CD4-positive, alpha-beta T cell treated with Interleukin-15 for 4 hours (primary cell): ENCODE measurements around the gene EPB41L3.

Experiments used
- DNase-seq: peaks from one replicate; pipeline ENCODE4 v3.0.0-alpha.2; 2020; ENCODE audit warnings: low spot score

Gene EPB41L3

DNA sequence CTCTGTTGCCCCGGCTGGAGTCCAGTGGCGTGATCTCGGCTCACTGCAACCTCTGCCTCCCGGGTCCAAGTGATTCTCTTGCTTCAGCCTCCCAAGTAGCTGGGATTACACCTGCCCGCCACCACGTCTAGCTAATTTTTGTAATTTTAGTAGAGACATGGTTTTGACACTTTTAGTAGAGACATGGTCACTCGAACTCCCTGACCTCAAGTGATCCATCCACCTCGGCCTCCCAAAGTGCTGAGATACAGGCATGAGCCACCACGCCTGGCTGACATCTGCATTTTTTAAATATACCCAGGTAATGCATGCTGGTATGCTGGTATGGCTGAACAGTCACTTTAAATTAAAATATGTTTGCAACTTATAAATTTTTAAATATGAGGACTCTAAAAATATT, 91.9 kb downstream of the EPB41L3 start:
- no peak for DNase-seq

DNA sequence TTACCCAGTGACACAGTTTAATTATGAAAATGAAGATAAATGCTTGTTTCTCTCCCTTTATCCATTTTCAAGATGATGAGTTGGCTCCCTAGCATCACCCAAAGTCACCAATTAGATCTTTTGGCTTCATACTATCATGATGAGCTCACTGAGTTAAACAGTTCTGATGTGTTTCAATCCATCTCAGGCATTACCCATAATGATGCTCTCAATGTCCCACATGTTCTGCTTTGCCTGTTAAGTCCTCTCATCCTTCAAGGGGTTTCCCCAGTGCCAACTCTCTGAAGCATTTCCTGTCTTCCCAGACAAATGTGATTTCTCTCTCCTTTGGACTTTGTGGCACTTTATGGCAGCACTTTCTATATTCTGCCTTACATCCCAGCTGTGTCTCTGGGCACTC, 92.6 kb downstream of the EPB41L3 start:
- DNase-seq = no peak

DNA sequence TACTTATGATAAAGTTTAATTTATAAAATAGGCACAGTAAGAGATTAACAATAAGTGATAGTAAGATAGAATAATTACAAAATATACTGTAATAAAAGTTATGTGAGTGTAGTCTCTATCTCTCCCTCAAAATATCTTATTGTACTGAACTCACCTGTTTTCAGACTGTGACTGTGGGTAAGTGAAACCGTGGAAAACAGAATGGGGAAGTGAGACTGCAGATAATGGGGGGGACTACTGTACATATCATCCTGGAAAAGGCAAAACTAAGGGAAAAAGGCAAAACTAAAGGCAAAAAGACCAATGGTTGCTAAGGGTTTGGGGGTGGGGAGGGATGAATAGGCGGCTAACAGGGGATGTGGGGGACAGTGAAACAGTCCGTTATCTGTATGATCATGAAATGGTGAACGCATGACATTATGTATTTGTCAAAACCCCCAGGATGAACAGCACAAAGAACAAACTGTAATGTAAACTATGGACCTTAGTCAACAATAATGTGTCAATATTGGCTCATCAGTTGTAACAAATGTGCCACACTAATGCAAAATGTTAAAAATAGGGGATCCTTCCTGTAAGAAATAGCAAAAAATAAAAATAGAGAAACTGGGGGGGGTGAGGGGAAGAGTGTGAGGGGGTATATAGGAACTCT, 93.8 kb downstream of the EPB41L3 start:
- no peak for DNase-seq

DNA sequence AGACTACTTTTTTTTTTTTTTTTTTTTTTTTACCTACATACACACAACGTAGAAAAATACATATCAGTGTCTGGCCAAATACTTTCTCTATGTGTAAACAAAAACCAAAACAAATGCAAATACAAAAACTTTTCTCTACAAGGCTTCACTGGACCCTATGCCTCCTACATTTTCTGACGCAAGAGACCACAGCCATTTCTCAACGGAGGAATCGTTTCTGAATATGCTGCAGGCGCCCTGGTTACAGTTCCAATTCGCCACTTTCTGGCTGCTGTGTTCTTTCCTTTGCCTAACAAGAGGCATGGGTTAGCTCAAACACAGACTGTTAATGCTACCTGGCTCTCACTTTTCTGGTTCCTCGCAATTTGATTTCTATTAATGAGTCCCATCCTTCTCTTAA, 96.4 kb downstream of the EPB41L3 start:
- DNase-seq = no peak

DNA sequence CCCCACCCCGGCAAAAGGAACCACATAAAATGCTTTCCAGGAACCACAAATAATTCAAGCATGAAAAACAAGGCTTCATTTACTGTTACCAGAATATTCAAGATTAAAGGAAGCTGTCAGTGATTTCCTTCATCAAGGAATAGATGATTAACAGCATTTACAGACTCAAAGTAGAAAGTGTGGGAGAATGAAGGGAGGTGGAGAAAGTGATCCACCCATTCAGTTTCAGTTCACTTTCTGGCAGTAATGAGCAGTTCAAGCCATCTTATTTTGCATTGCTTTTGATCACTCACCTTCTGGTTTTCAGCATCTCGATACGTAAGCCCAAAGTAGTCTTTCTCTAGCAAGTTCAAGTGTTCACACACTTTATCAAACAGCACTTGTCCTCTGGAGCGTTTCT, 99.0 kb downstream of the EPB41L3 start:
- no peak for DNase-seq

DNA sequence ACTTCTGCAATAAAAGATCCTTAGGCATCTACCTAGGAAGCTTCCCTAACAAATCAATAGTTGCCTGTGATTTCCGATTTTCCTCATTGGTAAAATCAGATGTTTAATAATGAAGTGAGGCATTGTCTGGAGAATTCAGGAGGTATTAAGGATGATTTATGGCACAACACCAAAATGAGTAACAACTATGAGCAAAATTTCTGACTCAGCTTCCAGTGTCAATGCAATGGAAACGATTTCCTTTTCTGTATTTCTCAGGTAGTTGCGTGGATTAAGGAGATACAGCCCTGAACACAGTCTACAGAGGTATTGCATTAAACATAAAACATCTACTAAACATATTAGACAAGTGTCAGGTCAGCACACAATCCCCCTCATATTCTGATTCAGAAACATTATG, 99.5 kb downstream of the EPB41L3 start:
- no peak for DNase-seq

DNA sequence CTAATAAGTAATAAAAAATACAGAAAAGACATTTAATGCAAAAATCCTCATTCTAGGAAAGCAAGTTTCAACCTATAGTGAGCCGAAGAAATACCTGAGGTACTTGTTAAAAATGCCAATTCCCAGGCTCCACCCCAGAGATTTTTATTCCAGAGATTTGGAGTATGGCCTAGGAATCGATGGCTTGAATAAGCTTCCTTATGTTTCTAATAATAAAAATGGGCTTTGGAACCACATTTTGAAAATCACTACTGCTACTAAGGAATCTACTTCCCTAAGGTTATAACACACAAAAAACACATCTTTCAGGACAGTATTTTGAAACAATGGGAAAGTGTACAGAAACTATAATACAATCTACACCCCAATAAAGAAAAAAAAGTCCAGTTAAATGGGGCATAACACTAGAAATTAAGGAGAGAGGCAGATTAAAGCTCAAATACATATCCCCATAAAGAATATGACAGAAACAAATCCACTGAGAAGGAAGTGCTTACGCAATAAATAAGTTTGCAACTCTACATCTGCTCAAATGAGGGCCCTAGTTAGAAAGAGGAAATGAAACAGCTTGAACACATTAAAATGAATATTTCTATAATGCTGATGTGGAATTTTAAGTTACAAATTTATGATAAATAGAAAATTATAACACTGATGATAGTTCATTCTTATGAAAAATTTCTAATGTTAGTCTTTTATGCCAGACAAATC, 103.7 kb downstream of the EPB41L3 start:
- no peak for DNase-seq

DNA sequence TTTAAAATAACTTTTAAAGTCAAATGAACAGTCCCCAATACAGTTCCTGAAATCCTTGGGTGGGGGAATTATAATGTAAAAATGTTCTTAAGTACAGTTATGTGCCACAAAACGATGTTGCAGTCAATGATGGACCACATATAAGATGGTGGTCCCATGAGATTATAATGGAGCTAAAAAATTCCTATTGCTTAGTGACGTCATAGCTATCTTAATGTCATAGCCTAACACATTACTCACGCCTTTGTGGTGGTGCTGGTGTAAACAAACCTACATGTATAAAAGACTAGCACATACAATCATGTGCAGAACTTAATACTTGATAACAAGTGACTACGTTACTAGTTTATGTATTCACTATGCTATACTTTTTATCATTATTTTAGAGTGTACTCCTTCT, 109.4 kb downstream of the EPB41L3 start:
- DNase-seq = no peak

DNA sequence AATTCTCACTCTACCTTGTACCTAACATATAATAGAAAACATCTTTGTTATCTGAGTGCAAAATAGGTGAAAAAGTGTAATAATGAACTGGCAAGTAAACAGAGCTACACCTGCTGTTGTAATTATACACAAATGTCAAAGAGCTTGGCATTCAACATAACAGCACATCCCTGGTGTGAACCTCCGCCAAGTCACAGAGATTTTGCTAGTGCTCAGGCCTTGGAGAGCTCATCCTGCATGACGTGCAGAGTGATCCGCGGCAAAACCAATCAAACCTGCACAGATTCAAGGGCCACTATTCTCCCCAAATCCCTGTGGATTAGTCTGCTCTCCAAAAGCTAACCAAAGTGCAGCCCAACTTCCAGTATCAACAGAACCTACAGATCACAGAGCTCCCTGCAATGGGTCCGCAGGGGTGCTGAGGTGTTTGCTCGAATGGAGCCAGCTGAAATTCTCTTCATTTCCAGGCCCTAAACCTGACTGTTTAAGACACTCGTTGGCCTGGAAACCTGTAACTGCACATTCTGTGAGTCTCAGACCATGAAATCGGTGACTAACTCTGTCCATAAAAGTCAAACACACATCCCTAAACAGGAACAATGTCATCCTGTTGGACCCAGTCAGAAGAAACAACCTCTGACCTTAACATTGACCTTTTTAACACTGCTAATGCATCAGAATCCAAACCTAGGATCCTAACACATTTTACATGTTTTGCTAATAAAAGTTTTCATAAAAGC, 111.8 kb downstream of the EPB41L3 start:
- DNase-seq = no peak

DNA sequence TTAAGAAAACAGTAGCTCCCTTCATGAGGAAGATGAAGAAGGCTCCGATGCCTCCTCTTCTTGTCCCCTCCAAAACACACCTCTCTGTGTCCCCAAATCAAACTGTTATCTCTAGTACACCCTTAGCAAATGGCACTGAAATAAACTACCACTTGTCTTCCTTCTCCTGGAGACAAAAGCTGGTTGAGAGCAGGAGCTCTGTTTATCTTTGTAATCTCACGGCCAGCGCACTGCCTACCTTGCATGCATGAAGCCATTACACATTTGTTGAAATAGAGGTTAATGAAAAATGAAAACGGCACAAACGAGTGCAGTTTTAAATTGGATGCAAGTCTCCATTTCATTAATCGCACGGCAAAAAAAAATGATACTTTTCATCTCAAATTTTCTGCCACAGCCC, 113.7 kb downstream of the EPB41L3 start:
- no peak for DNase-seq

DNA sequence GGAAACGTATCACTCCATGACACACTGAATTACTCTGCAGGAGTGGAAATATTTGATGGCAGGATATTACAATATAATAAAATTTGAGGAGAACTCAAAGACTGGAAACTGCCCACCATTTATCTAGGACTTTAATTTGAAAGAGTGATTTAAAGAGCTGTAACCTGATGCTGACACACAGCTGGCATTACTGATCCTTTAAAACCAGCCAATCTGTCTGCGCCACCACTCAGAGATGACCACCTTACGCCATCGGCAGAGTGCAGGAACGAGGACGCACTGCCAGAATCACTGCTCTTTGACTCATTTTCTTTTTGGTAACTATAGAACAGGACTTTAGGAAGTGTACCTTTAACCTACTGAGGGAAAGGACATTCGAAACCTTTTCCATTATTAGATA, 114.1 kb downstream of the EPB41L3 start:
- DNase-seq = no peak

DNA sequence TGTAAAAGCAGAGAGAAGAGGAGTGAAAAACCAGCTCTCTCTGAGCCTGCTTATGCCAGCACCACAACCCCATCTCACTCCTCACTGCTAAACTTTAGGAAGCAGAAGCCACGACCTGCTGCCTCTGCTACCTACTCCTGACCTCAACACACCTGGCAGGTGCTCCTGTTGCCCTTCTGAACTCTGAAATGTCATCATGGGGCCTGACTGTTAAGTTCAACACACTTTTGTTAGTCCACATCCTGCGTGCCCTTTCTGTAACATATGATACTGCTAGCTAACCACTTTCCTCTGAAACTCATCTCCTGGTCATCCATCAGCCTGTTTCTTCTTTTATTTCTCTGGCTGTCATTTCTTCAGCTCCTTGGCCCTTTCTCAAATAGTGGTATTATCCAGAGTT, 118.1 kb downstream of the EPB41L3 start:
- DNase-seq = no peak

DNA sequence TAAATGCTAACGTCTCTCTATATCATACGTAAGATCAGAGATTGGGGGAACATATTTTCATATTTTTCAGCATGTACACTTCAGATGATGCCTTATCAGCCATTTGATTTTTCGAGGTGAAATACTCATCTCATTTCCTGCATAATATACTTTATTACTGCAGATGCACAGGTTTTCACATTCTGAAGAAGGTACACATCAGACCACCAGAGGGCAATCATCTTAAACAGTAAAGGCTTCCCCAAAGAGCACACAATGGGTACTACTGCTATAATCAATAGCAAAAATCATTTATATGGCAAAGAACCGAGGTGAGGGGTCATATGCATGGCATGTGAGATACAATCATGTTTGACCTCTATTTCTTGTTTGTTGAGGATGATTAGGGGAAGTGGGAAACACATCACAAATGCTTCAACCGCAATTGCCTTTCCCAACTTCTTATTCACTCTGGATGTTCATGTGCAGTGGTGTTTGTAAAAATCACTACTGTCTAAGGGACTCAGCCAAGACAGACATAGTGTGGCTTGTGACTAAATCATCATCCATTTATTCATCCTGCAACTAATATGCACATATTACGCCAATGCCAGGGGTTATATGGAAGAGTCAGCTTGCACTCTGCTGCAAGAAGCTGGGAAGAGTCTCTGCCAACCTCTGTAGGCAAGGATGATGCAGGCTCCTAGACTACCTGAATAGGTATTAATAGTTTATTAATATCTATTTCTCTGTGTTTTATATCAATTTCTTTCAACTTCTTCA, 118.7 kb downstream of the EPB41L3 start:
- DNase-seq = peak; percentile 8

DNA sequence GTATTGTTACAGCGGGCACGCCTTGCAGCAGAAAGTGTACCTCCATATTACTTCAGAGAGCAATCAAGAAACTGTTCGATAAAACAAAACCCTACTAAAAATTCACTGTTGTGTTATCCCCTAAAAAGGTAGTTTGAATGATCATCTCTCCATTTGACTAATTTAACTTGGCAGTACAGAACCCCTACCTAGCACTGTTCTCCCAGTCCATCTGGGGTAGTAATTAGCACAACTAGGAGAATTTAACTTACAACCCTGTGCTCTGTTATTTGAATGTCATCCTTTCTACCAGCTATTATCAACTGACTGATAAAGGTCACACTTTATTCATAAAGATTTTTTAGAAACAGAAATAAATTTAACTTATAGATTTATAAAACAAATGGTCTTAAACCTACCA, 121.2 kb downstream of the EPB41L3 start:
- no peak for DNase-seq

DNA sequence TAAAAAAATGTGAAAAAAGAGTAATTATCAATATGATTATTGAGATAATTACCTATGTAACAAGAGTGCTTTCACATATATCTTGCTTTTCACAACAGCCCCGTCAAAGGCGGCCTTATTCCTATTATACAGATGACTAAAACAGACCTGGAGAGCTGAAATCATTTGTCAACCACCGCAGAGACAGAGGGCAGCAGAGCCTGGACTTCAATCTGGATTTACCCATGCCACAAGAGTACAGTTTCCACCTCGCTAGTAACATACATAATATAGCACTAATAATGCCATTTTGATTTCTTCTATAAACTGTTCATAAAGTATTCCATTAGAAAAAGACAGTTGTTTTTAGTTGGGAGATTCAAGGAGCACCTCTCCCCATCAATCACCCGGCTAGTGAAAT, 121.8 kb downstream of the EPB41L3 start:
- DNase-seq = no peak

DNA sequence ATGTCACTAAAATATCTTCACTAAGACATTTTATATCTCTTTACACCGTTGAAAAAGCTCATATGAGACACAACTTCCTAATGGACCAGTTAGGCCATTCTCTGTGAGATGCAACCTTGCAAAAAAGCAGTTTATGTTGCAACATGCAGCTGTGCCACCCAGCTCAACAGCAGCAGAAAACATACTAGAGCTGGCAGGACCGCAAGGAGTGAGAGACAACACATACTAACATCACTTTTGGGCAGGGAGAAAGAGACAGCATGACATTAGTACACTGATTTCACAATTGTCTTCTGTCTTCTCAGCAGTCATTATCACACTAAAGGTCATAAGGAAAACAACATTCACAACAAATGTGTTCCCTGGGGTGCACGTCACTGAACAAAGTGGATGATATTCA, 122.9 kb downstream of the EPB41L3 start:
- no peak for DNase-seq

DNA sequence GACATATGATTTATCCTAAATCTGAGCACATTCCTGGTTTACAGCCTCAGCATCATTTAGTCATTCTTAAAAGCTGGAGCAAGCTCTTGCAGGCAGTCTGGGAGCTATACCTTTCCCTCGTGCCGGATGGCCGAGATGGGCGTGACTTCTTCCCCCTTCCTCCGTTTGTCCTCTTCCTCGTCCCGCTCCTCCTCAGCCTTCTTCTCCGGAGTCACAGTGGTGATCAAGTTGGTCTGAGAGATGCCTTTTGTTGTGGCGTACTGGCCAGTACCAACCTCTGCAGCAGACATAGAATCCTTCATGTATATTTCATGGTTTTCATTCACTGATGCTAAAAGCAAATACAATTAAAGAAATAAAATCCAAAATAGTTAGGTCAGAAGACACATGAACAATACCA, 124.2 kb downstream of the EPB41L3 start:
- DNase-seq = no peak

DNA sequence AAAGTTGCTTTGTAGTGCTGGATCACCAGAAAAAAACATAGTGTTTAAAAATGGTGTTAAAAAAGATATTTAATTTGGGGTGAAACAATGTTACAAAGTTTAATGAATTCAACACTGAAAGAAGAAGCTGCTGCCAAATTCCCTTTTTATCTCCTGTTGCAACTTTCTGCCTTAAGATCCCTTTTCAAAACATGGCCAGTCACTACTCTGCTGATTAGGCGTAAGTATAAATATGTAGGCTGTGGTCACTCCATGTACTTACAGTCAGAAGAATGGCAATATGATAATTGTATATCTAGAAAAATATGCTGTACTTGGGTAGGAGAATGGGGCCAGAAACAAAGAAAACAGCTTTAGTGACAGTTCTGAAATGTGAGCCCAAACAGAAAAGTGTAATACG, 124.8 kb downstream of the EPB41L3 start:
- no peak for DNase-seq

DNA sequence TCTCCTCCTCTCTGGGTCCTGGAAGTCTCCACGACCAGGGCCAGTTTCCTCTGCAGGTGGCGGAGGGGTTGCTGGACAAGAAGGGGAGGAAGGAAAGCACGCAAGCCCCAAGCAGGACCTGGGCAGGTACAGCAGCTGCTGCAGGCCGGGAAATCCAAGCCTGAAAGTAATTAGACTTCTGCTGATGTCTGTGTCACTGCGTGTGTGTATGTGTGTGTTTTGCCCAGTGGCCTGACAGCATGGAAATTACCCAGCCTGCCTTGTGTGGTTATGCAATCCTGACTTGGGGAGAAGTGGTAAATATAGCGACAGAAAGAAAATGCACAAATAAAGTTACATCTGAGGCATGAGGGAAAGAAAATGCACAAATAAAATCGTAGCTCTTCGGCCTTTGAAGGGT, 126.5 kb downstream of the EPB41L3 start:
- no peak for DNase-seq

DNA sequence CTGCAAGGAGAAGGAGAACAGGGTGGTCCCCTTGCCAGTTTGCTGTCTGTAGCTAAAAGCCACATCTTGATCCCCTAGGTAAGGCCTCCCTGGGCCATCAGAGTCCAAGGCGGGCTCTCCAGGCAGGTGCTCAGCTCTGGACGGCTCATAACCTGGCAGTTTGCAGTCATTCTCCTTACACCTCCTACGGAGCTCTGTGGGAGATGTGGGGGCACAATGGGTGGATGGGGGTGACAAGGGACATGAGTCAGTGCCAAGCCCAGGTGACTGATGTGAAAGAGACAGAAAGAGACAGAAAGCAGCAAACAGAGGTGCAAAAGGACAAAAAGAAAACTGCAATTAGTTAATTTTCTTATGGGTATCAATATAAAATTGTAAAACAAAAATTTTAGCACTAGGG, 127.7 kb downstream of the EPB41L3 start:
- no peak for DNase-seq

DNA sequence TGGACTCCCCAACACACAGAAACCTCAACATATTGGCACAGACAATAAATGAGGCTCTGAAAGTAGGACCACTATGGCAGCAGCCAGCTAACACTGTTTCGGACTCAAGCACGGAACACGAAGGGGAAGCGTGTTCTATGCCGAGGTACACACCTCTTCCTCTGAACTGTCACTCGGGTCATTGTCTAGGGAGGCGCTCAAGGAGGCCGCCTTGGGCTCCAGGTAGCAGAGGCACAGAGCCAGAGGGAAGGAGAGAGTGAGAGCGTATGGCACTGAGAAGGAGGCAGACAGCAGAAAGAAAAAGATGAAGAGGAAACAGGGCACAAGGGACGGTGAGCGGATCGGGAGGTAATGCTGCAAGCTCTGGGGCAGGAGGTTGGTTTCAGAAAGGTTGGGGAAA, 128.1 kb downstream of the EPB41L3 start:
- no peak for DNase-seq

DNA sequence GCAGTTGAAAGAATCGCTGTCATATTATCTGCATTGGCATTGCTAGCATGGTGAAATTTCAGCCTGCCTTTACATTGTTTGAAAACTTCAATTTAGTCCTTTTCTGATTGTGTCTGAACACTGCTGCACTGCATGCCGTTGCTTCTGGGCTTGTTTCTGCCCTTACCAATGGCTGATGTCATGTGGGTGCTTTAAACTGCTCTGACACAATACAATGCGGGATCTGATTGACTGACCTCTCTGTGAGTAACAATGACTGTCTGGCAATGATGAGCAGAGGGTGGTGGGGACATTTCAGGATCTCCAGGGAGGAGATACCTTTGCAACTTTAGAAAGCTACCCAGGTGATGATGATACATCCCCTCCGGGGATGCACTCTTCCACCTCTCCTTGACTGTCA, 128.8 kb downstream of the EPB41L3 start:
- no peak for DNase-seq

DNA sequence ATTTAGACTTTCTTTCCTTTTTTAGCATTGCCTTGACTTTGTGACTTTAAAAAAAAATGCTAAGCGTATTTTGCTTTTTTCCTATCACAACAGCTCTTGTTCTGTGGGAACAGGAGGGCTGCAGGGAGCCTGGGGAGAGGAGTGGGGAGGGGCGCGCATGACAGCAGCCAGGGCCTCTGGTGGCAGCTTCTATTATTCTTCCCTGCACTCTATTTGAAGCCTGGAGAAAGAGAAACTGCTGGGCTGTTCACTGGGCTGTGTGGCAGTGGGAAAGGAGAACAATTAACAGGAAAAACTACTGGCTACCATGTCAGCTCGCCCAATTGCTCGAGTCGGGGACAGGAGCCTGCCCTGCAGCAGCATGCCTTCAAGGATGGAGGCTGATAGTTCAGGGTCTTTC, 129.3 kb downstream of the EPB41L3 start:
- DNase-seq = no peak
